Neural progenitor cell (in vitro differentiated cells): Measurements from ENCODE around the gene SCAF8. TPM values are rescaled to one million over a fixed set of nuclear protein-coding genes. Genes with fewer than 3 reads are reported as not detected.

ENCODE experiments used
- DNase-seq: peaks from one replicate; pipeline ENCODE4 v3.0.0-alpha.2; 2016; ENCODE audit warnings: low spot score
- H2AFZ ChIP-seq: fragments of 200-600 bp; sonication (generic); replicated peaks from 2 replicates; pipeline ENCODE4 v1.6.1; 2016; ENCODE audit warnings: antibody characterized with exemption
- H3F3A ChIP-seq: fragments of 200-600 bp; sonication (generic); 2 replicates; pipeline ENCODE4 v1.6.1; 2016; ENCODE audit warnings: antibody characterized with exemption, low read depth
- H3K27ac ChIP-seq: fragments of 200-600 bp; sonication (generic); 2 replicates; pipeline ENCODE4 v1.5.1; 2016; ENCODE audit warnings: mild to moderate bottlenecking
- H3K27me3 ChIP-seq: fragments of 200-600 bp; sonication (generic); 2 replicates; pipeline ENCODE4 v1.6.1; 2016; ENCODE audit warnings: mild to moderate bottlenecking, moderate library complexity
- H3K36me3 ChIP-seq: fragments of 200-600 bp; sonication (generic); 2 replicates; pipeline ENCODE4 v1.5.1; 2016
- H3K4me1 ChIP-seq: fragments of 200-600 bp; sonication (generic); 2 replicates; pipeline ENCODE4 v1.6.1; 2016; ENCODE audit warnings: mixed run types
- H3K4me2 ChIP-seq: fragments of 200-600 bp; sonication (generic); 2 replicates; pipeline ENCODE4 v1.6.1; 2016
- H3K4me3 ChIP-seq: fragments of 200-600 bp; sonication (generic); 2 replicates; pipeline ENCODE4 v1.5.1; 2016
- H3K79me2 ChIP-seq: fragments of 200-600 bp; sonication (generic); 2 replicates; pipeline ENCODE4 v1.6.1; 2016; ENCODE audit warnings: low read depth
- H3K9ac ChIP-seq: fragments of 200-600 bp; sonication (generic); 2 replicates; pipeline ENCODE4 v1.6.1; 2016
- H3K9me3 ChIP-seq: fragments of 200-600 bp; sonication (generic); 2 replicates; pipeline ENCODE4 v1.5.1; 2016; ENCODE audit warnings: low read depth
- H4K20me1 ChIP-seq: fragments of 200-600 bp; sonication (generic); 2 replicates; pipeline ENCODE4 v1.6.1; 2016; ENCODE audit warnings: low read depth
- H3K27ac Mint-ChIP-seq: 3 replicates; pipeline ENCODE4 v1.8.0; 2021; ENCODE audit warnings: mixed read lengths
- H3K27me3 Mint-ChIP-seq: 2 replicates; pipeline ENCODE4 v1.8.0; 2022; ENCODE audit warnings: low read depth, mild to moderate bottlenecking, inconsistent platforms, moderate library complexity, mixed read lengths; ENCODE audit not compliant: insufficient read depth
- H3K36me3 Mint-ChIP-seq: 3 replicates; pipeline ENCODE4 v1.8.0; 2021; ENCODE audit warnings: mixed read lengths
- H3K4me1 Mint-ChIP-seq: 3 replicates; pipeline ENCODE4 v1.8.0; 2021; ENCODE audit warnings: mixed read lengths
- H3K4me3 Mint-ChIP-seq: 3 replicates; pipeline ENCODE4 v1.8.0; 2021; ENCODE audit warnings: mild to moderate bottlenecking, moderate library complexity, mixed read lengths
- H3K9me3 Mint-ChIP-seq: 3 replicates; pipeline ENCODE4 v1.8.0; 2020; ENCODE audit warnings: mixed read lengths
- CTCF ChIP-seq: fragments of 200-600 bp; sonication (generic); IDR thresholded peaks from 2 replicates; pipeline ENCODE4 v1.5.1; 2017; ENCODE audit warnings: antibody characterized with exemption, mild to moderate bottlenecking
- EZH2 ChIP-seq: fragments of 200-600 bp; sonication (generic); IDR thresholded peaks from 2 replicates; pipeline ENCODE4 v1.6.1; 2017; ENCODE audit warnings: antibody characterized with exemption, mild to moderate bottlenecking, moderate library complexity
- EZH2phosphoT487 ChIP-seq: fragments of 200-600 bp; sonication (generic); IDR thresholded peaks from 2 replicates; pipeline ENCODE4 v1.6.1; 2017; ENCODE audit warnings: antibody characterized with exemption
- total RNA-seq: library from RNA; depleted of rRNA; stranded (reverse); fragments of >200 nt; gene quantifications from 2 replicates; pipeline ENCODE4 v1.2.3, GENCODE V29; 2015; ENCODE audit warnings: low replicate concordance

The SCAF8 gene
- total RNA-seq, 1 donor from 2014 or later: 62.1 TPM

GRCh38 chr6:154873546-154873945 is 140.3 kb downstream of the SCAF8 start:
- H3K4me3 ChIP-seq: no peak overlapping the region
- H4K20me1 ChIP-seq: peaks cover 43% of the 10 kb centered on the region
- H3K79me2 ChIP-seq: peaks cover 18% of the 10 kb centered on the region
- Mint-ChIP-seq H3K4me3 (no peak overlapping the region), H3K36me3 (no peaks in the 10 kb centered on the region), H3K4me1 (peaks cover 49% of the 10 kb centered on the region), H3K9me3 (no peaks in the 10 kb centered on the region), H3K27ac (no peak overlapping the region), H3K27me3 (no peaks in the 10 kb centered on the region)
- H2AFZ ChIP-seq: no peak overlapping the region
- no peak for DNase-seq
- no peak overlapping the region for H3K27ac ChIP-seq
- H3K27me3 ChIP-seq: no peaks in the 10 kb centered on the region
- no peak overlapping the region for H3K4me2 ChIP-seq
- no peaks in the 10 kb centered on the region for H3K9me3 ChIP-seq
- H3K36me3 ChIP-seq: no peaks in the 10 kb centered on the region
- H3F3A ChIP-seq: peaks cover 11% of the 10 kb centered on the region
- peaks cover 14% of the 10 kb centered on the region for H3K4me1 ChIP-seq
- no peak overlapping the region for H3K9ac ChIP-seq
- TF ChIP-seq EZH2phosphoT487 (no peak), CTCF (no peak), EZH2 (no peak)

GRCh38 chr6:154874773-154875592 is 141.8 kb downstream of the SCAF8 start:
- H3K9me3 Mint-ChIP-seq: no peaks in the 10 kb centered on the region
- H3K27ac Mint-ChIP-seq: peak overlapping the region; percentile 76
- Histone ChIP-seq H3K4me2 (no peak overlapping the region), H3K9ac (no peak overlapping the region), H3K9me3 (no peaks in the 10 kb centered on the region), H2AFZ (no peak overlapping the region), H4K20me1 (peaks cover 43% of the 10 kb centered on the region), H3K4me3 (no peak overlapping the region), H3F3A (peaks cover 11% of the 10 kb centered on the region), H3K4me1 (peaks cover 14% of the 10 kb centered on the region), H3K27ac (no peak overlapping the region), H3K36me3 (no peaks in the 10 kb centered on the region), H3K79me2 (peaks cover 7% of the 10 kb centered on the region), H3K27me3 (no peaks in the 10 kb centered on the region)
- DNase-seq: no peak
- peaks cover 55% of the 10 kb centered on the region for H3K4me1 Mint-ChIP-seq
- H3K27me3 Mint-ChIP-seq: no peaks in the 10 kb centered on the region
- H3K36me3 Mint-ChIP-seq: peaks cover 5% of the 10 kb centered on the region
- H3K4me3 Mint-ChIP-seq: peak overlapping the region; percentile 37
- TF ChIP-seq CTCF (no peak), EZH2 (no peak), EZH2phosphoT487 (no peak)

- Histone ChIP-seq H3K27me3 (no peaks in the 10 kb centered on the region), H3K4me1 (peaks cover 14% of the 10 kb centered on the region), H3K36me3 (no peaks in the 10 kb centered on the region), H2AFZ (no peak overlapping the region), H3K4me3 (no peak overlapping the region), H4K20me1 (peaks cover 43% of the 10 kb centered on the region), H3F3A (peaks cover 11% of the 10 kb centered on the region), H3K9me3 (no peaks in the 10 kb centered on the region), H3K4me2 (no peak overlapping the region), H3K79me2 (peaks cover 7% of the 10 kb centered on the region), H3K27ac (no peak overlapping the region), H3K9ac (no peak overlapping the region)
- H3K27ac Mint-ChIP-seq: no peak overlapping the region
- no peaks in the 10 kb centered on the region for H3K27me3 Mint-ChIP-seq
- no peaks in the 10 kb centered on the region for H3K9me3 Mint-ChIP-seq
- H3K4me3 Mint-ChIP-seq: no peak overlapping the region
- no peak for DNase-seq
- TF ChIP-seq CTCF (no peak), EZH2phosphoT487 (no peak), EZH2 (no peak)
- peaks cover 55% of the 10 kb centered on the region for H3K4me1 Mint-ChIP-seq
- peaks cover 5% of the 10 kb centered on the region for H3K36me3 Mint-ChIP-seq
Observed at GRCh38 chr6:154876486-154877280, 143.5 kb downstream of the SCAF8 start.
